GM21528 (cell line): ENCODE results near the gene ZNF423.

Experiments used
- ATAC-seq: cut with Tn5 transposase; IDR thresholded peaks from one replicate; pipeline ENCODE4 v1.9.1; 2021; ENCODE audit warnings: mild to moderate bottlenecking, moderate library complexity; ENCODE audit not compliant: unreplicated experiment, low FRiP score

Gene ZNF423

GRCh38 chr16:49828533-49829267 is 27.2 kb downstream of the ZNF423 start:
- ATAC-seq = no peak

- no peak for ATAC-seq
These were observed 28.0 kb downstream of the ZNF423 start for GRCh38 chr16:49827805-49828438.

GRCh38 chr16:49826515-49826914 is 29.4 kb downstream of the ZNF423 start:
- ATAC-seq = no peak

DNA sequence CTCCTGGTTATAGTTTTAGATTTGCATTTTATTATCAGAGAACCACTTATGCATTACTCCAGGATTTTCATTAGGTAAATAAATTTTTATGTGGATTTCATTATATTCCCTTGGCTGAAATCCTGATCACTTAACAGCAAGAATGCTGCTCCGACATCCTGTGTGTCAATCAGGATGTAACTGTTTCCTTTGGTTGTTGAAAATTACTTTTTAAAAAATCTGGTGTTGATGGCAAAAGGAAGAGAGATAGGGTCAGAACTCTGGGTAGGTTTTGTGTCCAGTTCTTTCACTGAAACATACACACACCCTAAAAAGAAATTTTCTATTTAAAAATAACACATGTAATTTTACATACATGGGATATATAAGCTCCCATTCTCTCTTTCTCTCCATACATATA is 30.9 kb downstream of the ZNF423 start:
- ATAC-seq = no peak

DNA sequence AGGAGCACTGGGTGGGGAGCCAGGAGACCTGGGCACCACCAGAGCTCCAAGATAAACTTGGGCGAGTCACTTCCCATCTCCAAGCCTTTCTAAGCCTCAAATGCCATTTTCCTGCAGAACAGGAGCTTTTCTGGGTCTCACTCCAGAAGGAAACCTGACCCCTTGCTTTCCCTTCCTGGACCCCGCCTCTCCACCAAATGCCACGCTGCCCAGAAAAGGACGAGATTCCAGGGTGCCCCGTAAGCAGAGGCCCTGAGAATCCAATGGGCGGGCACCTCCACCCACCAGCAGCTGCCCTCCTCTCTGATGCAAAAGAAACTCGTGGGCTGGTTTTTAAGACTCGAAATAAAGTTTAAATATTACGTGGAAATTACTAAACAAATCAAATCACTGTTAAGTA is 31.3 kb downstream of the ZNF423 start:
- no peak for ATAC-seq

DNA sequence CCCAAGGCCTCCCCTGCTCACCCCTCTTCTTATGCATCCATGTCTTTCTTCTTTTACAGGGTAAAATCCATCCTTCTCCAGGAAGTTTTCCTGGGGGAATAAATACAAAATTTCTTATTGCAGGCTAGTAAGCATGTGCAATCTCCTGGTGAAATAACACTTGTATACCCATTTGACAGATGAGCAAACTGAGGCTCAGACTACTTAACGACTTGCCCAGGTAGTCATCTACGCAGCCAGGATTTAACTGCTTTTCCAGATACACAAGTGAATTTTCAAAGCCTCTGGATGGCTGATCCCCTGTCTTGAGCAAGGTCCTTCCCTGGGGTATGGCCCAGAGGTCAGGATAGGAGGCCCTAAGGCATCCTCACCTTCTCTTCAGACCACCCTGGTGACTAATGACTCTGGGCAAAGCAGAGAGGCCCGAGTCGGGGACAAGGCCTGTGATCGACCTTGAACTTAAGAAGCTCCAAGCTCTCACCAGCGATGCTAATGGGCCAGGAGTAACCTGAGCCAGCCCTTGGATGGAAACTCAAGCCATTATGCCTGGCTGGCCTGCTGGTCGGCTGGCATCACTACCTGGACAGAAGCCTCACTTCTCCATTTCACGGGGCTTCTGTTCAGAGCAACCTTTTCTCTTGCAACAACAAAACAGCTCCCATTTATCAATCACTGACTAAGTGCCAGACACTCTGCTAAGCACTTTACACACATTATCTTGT is 33.1 kb downstream of the ZNF423 start:
- ATAC-seq = no peak

DNA sequence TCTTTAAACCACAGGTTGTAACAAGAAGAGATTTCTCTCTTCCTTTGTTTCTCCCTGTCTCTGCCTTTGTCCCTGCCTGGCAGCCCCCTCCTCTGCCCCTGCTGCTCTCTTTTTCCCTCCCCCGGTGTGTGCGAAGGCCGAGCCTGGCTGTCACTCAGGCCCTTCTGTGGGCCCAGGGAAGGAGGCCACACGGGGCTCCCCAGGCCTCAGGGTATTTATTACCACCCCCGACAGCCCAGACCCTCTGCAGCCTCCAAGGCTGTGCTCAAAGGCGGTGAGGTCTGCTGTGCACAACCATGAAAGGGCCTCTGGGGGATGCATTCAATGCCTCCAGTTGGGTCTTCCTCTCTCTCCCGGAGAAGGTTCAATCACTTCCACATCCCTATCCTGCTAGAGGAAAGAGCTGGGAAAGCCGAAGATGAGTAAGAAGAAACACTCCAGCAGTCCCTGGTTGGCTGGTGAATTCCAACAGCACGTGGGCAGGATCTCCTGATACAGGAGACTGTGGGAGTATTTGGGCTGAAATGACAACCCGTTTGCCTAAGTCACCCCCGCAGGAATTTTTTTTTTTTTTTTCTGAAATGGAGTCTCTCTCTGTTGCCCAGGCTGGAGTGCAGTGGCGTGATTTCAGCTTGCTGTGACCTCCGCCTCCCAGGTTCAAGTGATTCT is 34.2 kb downstream of the ZNF423 start:
- ATAC-seq = no peak

DNA sequence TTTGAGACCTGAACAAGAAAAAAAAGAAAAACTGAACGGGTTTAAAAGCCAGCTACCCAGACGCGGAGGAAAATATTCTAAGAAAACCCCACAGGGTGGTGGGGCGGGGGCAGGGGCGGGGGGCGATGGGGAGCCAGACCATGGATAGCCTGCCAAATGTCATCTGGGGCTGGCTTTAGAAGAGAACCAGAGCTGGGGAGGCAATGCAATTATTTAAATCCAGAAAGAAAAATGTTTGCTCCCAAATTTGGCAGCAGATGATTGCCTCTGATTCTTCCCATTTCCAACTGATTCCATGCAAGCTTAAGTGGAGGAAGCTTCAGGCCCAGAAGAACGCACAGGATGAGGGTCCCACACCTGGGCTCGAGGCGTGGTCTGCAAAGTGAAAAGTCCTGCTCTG is 34.8 kb downstream of the ZNF423 start:
- ATAC-seq = no peak

- ATAC-seq = no peak
These were observed 38.0 kb downstream of the ZNF423 start for GRCh38 chr16:49817754-49818507.

- ATAC-seq = no peak
These were observed 39.0 kb downstream of the ZNF423 start for GRCh38 chr16:49816875-49817274.

- ATAC-seq = no peak
These were observed 44.1 kb downstream of the ZNF423 start for GRCh38 chr16:49811644-49812334.

GRCh38 chr16:49810831-49811230 is 45.1 kb downstream of the ZNF423 start:
- no peak for ATAC-seq

DNA sequence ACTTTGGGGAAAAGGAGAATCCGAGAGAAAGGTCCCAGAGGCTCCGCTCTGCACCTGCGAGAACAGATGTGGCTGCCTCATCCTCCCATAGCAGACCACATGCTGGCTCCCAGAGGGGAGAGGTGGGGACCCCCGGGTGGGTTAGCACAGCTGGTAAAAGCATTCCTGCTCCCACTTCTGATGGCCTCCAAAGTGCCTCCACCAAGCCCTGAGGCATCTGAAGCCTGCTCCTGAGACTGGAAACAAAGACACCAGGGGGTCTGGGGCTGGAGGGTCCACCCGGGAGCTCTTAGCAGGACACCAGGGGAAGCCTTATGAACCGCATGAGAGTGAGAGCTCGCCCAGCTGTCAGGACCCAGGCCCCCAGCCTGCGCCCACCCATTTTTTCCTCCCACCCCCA is 46.4 kb downstream of the ZNF423 start:
- ATAC-seq = no peak

DNA sequence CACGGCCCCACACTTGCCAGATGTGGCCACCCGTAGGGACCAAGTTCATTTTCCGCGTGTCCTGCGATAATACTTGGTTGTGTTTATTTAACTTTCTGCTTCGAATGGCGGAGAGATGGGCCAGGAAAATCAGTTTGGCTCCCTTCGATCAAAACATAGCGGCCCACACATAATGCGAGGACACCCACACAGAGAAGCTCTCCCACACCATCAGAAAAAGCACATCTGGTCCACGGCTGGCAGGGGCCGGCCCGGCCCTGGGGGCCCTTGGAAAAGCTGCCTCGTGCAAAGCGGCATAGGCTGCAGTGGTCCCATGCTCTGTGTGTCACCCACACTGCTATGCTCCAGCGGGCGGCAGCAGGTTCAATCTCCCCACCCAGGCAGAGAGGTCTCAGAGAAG is 46.9 kb downstream of the ZNF423 start:
- ATAC-seq = no peak

DNA sequence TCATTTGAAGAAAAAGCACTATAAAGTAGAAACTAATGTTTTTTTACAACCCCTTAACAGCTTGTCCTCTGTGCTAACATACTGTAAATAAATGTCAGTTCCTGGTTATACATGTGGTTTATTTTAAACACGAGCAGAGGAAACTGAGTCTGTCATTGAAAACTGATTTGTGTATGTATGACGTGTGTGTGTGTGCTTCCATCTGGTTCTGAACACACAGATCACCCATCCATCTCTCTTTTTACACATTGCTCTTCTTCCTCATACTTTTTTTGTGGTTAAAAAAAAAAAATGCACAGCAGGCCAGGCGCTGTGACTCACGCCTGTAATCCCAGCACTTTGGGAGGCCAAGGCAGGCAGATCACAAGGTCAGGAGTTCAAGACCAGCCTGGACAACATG is 49.5 kb downstream of the ZNF423 start:
- no peak for ATAC-seq

GRCh38 chr16:49801290-49801689 is 54.6 kb downstream of the ZNF423 start:
- no peak for ATAC-seq

GRCh38 chr16:49800876-49801275 is 55.0 kb downstream of the ZNF423 start:
- no peak for ATAC-seq

DNA sequence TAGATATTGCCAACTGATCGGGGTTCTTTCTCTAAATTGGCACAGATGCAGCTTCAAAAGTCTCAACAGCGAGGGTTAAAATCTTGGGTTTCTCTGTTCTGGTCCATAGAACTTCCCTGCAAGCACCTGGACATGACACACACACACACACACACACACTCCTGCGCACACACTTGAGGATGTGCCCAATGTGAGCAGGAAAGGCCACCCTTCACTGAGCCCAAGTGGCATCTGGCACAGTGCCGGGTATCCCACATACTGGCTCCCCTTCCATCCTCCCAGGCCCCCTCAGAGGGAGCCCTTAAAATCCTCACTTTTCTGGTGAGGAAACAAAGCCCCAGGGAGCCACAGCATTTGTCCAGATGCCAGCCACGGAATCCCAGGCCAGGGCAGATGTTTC is 55.5 kb downstream of the ZNF423 start:
- no peak for ATAC-seq

GRCh38 chr16:49799172-49799571 is 56.7 kb downstream of the ZNF423 start:
- ATAC-seq = no peak

DNA sequence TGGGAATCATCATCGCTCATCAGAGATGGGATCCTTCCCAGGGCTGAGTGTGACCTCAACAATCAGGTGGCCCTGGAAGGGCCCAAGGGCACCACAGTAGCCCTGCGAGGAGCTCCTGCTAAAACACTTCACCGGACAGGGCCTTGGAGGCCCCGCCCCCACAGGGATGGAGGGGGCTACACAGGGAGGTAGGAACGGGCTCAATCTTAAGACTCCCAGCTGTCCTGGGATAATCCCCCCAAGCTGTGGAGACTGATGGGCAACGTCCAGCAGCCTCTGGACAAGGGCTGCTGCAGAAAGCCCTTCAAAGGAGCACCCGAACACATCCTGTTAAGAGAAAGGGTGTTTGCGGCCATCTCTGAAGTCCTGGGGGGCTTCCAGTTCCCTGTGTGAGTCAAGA is 60.4 kb downstream of the ZNF423 start:
- ATAC-seq = no peak
